Activated CD4-positive, alpha-beta T cell treated with anti-CD3 and anti-CD28 coated beads for 36 hours (primary cell): ENCODE data around the gene THEM4. TPM values are rescaled to one million over a fixed set of nuclear protein-coding genes. Genes with fewer than 3 reads are reported as not detected.
A peak's percentile ranks its signal among the peaks of the same experiment; 100 is the strongest.
"Not testable (repeated sequence)": the region's sequence is repeated elsewhere in the genome, so short reads cannot be mapped to it uniquely, and the experiment has no call there.

ENCODE experiments used
- ATAC-seq: fragments of 200-7000 bp; cut with Tn5 transposase; one replicate; pipeline ENCODE4 v1.10.0; 2021; ENCODE audit warnings: mild to moderate bottlenecking, moderate library complexity
- CTCF ChIA-PET: fragments of 350-600 bp; sonication (Branson Sonifier 250); formaldehyde crosslinking; loops from one replicate; lab custom pipeline; 2021; ENCODE audit warnings: antibody characterized with exemption; lab: Charles Lee
- POLR2A ChIA-PET: fragments of 350-600 bp; sonication (Branson Sonifier 250); formaldehyde crosslinking; loops from one replicate; lab custom pipeline; 2021; ENCODE audit warnings: antibody characterized with exemption, inconsistent platforms; lab: Charles Lee
- DNase-seq: peaks from one replicate; pipeline ENCODE4 v3.0.0-alpha.2; 2020
- H3K27ac Mint-ChIP-seq: one replicate; pipeline ENCODE4 v1.8.0; 2021; ENCODE audit warnings: mixed read lengths
- H3K27me3 Mint-ChIP-seq: one replicate; pipeline ENCODE4 v1.8.0; 2021; ENCODE audit warnings: mixed read lengths
- H3K36me3 Mint-ChIP-seq: one replicate; pipeline ENCODE4 v1.8.0; 2021; ENCODE audit warnings: low read depth, mixed read lengths
- H3K4me1 Mint-ChIP-seq: one replicate; pipeline ENCODE4 v1.8.0; 2021; ENCODE audit warnings: mixed read lengths
- H3K4me3 Mint-ChIP-seq: one replicate; pipeline ENCODE4 v1.8.0; 2021; ENCODE audit warnings: mild to moderate bottlenecking, moderate library complexity, mixed read lengths
- H3K9me3 Mint-ChIP-seq: one replicate; pipeline ENCODE4 v1.8.0; 2021; ENCODE audit warnings: low read depth, mixed read lengths
- intact Hi-C, 2 experiments: fragments of 100-400 bp; cut with DNase I in 1 of 2; cut with micrococcal nuclease in 1 of 2; formaldehyde crosslinking; loops; one replicate each; pipeline versions ENCODE4 v1.14.2 to v1.15.1; 2022 to 2024; cut with DNase I, micrococcal nuclease
- total RNA-seq, 2 experiments: library from RNA; stranded (reverse); gene quantifications; one replicate each; pipeline ENCODE4 v1.2.3, GENCODE V29; 2021

The THEM4 gene
- total RNA-seq, 2 experiments from 2014 or later = 23.9 to 26.0 TPM

DNA sequence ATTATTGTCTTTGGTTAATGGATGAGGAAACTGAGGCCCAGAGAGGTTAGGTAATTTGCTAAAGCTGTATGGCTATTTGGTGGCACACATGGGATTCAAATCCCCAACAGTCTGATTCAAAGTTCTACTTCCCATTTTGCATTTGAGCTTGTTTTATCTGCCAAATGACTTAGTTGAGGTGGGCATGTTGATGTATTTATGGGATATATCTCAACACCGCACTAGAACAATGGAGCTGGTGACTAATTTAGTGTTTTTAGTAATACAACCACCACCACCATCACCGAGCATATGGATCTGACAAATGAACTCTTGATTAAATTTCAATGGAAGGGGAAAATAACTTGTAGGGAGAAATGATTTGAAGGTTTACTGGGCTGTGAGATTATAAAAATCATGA lies 26.8 kb downstream of the THEM4 start:
- CTCF ChIA-PET = interaction anchor here (0.6 to 2.3 kb wide), 11 partner anchors 8 to 487 kb away, joined by 3 to 8 read pairs (median 4); no protein-coding TSS in a partner anchor
- Mint-ChIP-seq H3K9me3 (no peaks in the 10 kb centered on the region), H3K4me3 (no peak overlapping the region), H3K36me3 (peaks cover 25% of the 10 kb centered on the region), H3K27me3 (no peaks in the 10 kb centered on the region), H3K4me1 (no peaks in the 10 kb centered on the region), H3K27ac (no peak overlapping the region)
- ATAC-seq (no peak), DNase-seq (no peak)
- POLR2A ChIA-PET = no interaction called here
- intact Hi-C loops = no loop called here

DNA sequence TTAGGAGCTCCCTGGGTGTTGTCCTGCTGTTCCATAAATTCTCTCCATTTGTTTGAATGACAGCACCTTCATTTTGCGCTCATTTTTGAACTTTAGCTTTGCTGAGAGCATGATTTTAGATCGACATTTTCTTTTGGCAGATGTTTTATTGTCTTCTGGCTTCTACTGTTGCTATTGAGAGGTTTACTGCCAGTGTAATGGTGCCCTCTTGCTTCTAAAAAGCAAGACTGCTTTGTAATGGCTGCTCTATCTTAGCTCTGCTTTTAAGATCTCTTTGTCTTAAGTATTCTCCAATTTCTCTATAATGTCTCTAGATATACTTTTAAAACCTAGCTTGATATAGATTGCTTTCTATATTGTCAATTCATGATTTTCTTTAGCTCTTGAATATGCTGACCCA lies 27.8 kb downstream of the THEM4 start:
- Mint-ChIP-seq H3K9me3 (no peaks in the 10 kb centered on the region), H3K27ac (no peak overlapping the region), H3K4me3 (no peak overlapping the region), H3K4me1 (no peaks in the 10 kb centered on the region), H3K36me3 (peaks cover 25% of the 10 kb centered on the region), H3K27me3 (no peaks in the 10 kb centered on the region)
- ATAC-seq (no peak), DNase-seq (no peak)
- CTCF ChIA-PET = interaction anchor here (0.6 to 2.3 kb wide), 10 partner anchors 9 to 288 kb away, joined by 3 to 8 read pairs (median 4); no protein-coding TSS in a partner anchor
- POLR2A ChIA-PET = interaction anchor here (1.3 kb wide), 1 partner anchor 23 kb away, joined by 3 read pairs; no protein-coding TSS in a partner anchor
- intact Hi-C loops = no loop called here

GRCh38 chr1:151875419-151876097 lies 33.8 kb downstream of the THEM4 start:
- ATAC-seq (no peak), DNase-seq (no peak)
- ChIA-PET CTCF (interaction anchor here (0.7 kb wide), 1 partner anchor 50 kb away, joined by 3 read pairs; no protein-coding TSS in a partner anchor), POLR2A (no interaction called here)
- Mint-ChIP-seq H3K27me3 (no peaks in the 10 kb centered on the region), H3K4me3 (no peak overlapping the region), H3K4me1 (peaks cover 8% of the 10 kb centered on the region), H3K36me3 (peaks cover 22% of the 10 kb centered on the region), H3K9me3 (no peaks in the 10 kb centered on the region), H3K27ac (no peak overlapping the region)
- intact Hi-C loops = no loop called here

- ATAC-seq, intact Hi-C loops, H3K27me3 Mint-ChIP-seq, H3K9me3 Mint-ChIP-seq, H3K4me3 Mint-ChIP-seq, H3K27ac Mint-ChIP-seq, DNase-seq, CTCF ChIA-PET, POLR2A ChIA-PET: not testable (repeated sequence)
- Mint-ChIP-seq H3K4me1 (peaks cover 16% of the 10 kb centered on the region), H3K36me3 (peaks cover 22% of the 10 kb centered on the region)
These were observed 36.5 kb downstream of the THEM4 start for GRCh38 chr1:151872776-151873175.

- Mint-ChIP-seq H3K4me3 (no peak overlapping the region), H3K36me3 (peaks cover 15% of the 10 kb centered on the region), H3K9me3 (no peaks in the 10 kb centered on the region), H3K27ac (no peak overlapping the region), H3K27me3 (no peaks in the 10 kb centered on the region), H3K4me1 (peaks cover 20% of the 10 kb centered on the region)
- no peak for ATAC-seq
- intact Hi-C loops = no loop called here
- DNase-seq = no peak
- ChIA-PET CTCF (interaction anchor here (0.6 to 1.1 kb wide), 3 partner anchors 10 to 209 kb away, joined by 3 to 5 read pairs (median 3); partner anchors contain the start of gene TDRKH), POLR2A (interaction anchor here (0.6 kb wide), 1 partner anchor 163 kb away, joined by 3 read pairs; no protein-coding TSS in a partner anchor)
These were observed 37.9 kb downstream of the THEM4 start for GRCh38 chr1:151871284-151872030.

- Mint-ChIP-seq H3K27ac (no peak overlapping the region), H3K9me3 (no peaks in the 10 kb centered on the region), H3K4me3 (no peak overlapping the region), H3K36me3 (peaks cover 6% of the 10 kb centered on the region), H3K4me1 (peaks cover 12% of the 10 kb centered on the region), H3K27me3 (no peaks in the 10 kb centered on the region)
- POLR2A ChIA-PET = no interaction called here
- ATAC-seq = no peak
- CTCF ChIA-PET = interaction anchor here (0.8 kb wide), 1 partner anchor 130 kb away, joined by 5 read pairs; no protein-coding TSS in a partner anchor
- no peak for DNase-seq
- intact Hi-C loops = no loop called here
These were observed 40.8 kb downstream of the THEM4 start for GRCh38 chr1:151868486-151868885.

DNA sequence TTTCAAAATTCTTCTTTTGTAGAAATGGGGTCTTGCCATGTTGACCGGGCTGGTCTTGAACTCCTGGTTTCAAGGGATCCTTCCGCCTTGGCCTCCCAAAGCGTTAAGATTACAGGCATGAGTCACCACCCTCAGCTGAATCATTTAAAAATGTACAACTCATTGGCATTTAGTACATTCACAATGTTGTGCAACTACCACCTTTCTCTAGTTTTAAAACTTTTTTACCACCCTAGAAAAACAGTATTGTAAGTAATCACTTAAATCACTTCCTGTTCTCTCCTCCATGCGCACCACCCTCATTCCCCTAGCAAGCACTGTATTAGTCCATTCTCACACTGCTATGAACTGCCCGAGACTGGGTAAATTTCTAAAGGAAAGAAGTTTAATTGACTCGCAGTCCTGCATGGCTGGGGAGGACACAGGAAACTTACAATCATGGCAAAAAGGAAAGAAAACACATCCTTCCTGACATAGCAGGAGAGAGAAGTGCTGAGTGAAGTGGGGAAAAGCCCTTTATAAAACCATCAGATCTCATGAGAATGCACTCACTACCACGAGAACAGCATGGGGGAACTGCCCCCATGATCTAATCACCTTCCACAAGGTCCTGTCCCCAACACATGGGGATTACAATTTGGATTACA lies 41.4 kb downstream of the THEM4 start:
- H3K4me3 Mint-ChIP-seq = no peak overlapping the region
- no peaks in the 10 kb centered on the region for H3K27me3 Mint-ChIP-seq
- H3K27ac Mint-ChIP-seq = peak overlapping the region; percentile 65
- H3K4me1 Mint-ChIP-seq = peaks cover 12% of the 10 kb centered on the region
- ATAC-seq (peak; percentile 82), DNase-seq (peak; percentile 39)
- POLR2A ChIA-PET = no interaction called here
- no peaks in the 10 kb centered on the region for H3K9me3 Mint-ChIP-seq
- intact Hi-C loops = no loop called here
- CTCF ChIA-PET = interaction anchor here (0.6 to 0.8 kb wide), 2 partner anchors 10 to 130 kb away, joined by 3 to 5 read pairs; no protein-coding TSS in a partner anchor
- peaks cover 2% of the 10 kb centered on the region for H3K36me3 Mint-ChIP-seq

GRCh38 chr1:151867321-151867720 lies 42.0 kb downstream of the THEM4 start:
- no peaks in the 10 kb centered on the region for H3K9me3 Mint-ChIP-seq
- H3K4me3 Mint-ChIP-seq = no peak overlapping the region
- H3K27ac Mint-ChIP-seq = no peak overlapping the region
- ChIA-PET POLR2A (no interaction called here), CTCF (interaction anchor here (0.6 kb wide), 2 partner anchors 10 to 105 kb away, joined by 3 to 4 read pairs; no protein-coding TSS in a partner anchor)
- ATAC-seq = no peak
- H3K27me3 Mint-ChIP-seq = no peaks in the 10 kb centered on the region
- H3K36me3 Mint-ChIP-seq = no peaks in the 10 kb centered on the region
- H3K4me1 Mint-ChIP-seq = peaks cover 12% of the 10 kb centered on the region
- DNase-seq = no peak
- intact Hi-C loops = no loop called here

DNA sequence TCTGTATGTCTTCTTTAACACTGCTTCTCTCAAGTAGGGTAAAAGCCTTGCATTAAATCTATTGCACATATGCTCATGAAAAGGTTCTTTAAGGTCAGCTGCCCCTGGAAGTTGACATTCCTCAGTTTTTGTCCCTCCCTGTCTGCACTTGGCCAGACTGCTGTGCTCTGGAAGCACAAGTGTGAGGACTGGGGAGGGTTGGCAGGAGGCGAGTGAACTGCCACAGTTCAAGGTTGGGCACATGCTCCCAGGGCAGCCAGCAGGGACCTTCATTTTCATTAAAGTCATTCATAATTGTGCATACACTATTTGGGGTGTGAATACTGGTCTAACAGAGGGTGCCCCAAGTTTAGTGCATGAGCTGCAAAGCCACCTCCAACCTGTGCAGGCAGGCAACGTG lies 44.9 kb downstream of the THEM4 start:
- Mint-ChIP-seq H3K4me1 (peaks cover 12% of the 10 kb centered on the region), H3K27ac (no peak overlapping the region), H3K27me3 (no peaks in the 10 kb centered on the region), H3K36me3 (no peaks in the 10 kb centered on the region), H3K9me3 (no peaks in the 10 kb centered on the region), H3K4me3 (no peak overlapping the region)
- ChIA-PET POLR2A (no interaction called here), CTCF (interaction anchor here (1.0 kb wide), 1 partner anchor 34 kb away, joined by 4 read pairs; no protein-coding TSS in a partner anchor)
- no peak for DNase-seq
- intact Hi-C loops = no loop called here
- ATAC-seq = no peak

GRCh38 chr1:151862604-151863003 lies 46.7 kb downstream of the THEM4 start:
- no peak overlapping the region for H3K4me3 Mint-ChIP-seq
- POLR2A ChIA-PET = interaction anchor here (0.6 kb wide), 1 partner anchor 39 kb away, joined by 3 read pairs; no protein-coding TSS in a partner anchor
- no peaks in the 10 kb centered on the region for H3K36me3 Mint-ChIP-seq
- ATAC-seq (no peak), DNase-seq (no peak)
- intact Hi-C loops = no loop called here
- no peak overlapping the region for H3K27ac Mint-ChIP-seq
- no peaks in the 10 kb centered on the region for H3K9me3 Mint-ChIP-seq
- CTCF ChIA-PET = no interaction called here
- H3K4me1 Mint-ChIP-seq = peaks cover 3% of the 10 kb centered on the region
- H3K27me3 Mint-ChIP-seq = no peaks in the 10 kb centered on the region
